GM19035 (cell line): ENCODE measurements around the gene SCRN1.

Experiments
- ATAC-seq: cut with Tn5 transposase; IDR thresholded peaks from one replicate; pipeline ENCODE4 v1.9.1; 2021; ENCODE audit not compliant: unreplicated experiment

The SCRN1 gene

DNA sequence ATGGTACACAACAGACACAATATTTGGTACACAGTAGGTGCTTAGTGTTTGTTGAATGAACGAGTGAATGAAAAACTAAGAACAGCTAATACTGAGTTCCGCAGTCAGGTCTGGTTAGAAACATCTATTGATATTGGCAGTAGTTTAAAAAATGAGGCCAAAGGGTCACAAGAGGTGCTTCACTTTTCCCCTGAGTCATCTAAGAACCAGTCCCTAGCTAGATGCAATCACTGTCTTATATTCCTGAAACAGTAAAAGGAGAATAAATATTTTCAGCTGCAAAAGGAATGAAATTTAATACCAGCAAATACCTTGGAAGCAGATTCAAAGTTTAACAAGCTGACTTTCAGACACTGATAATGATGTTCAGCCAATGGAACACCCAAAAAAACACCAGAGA lies 54.5 kb downstream of the SCRN1 start:
- ATAC-seq, result no peak

- no peak for ATAC-seq
Observed at GRCh38 chr7:29929018-29929807, 60.4 kb downstream of the SCRN1 start.

- no peak for ATAC-seq
Observed at GRCh38 chr7:29926741-29927140, 62.9 kb downstream of the SCRN1 start.

- ATAC-seq, result no peak
Observed at GRCh38 chr7:29926216-29926615, 63.4 kb downstream of the SCRN1 start.

GRCh38 chr7:29924684-29925083 lies 64.9 kb downstream of the SCRN1 start:
- no peak for ATAC-seq

- no peak for ATAC-seq
Observed at GRCh38 chr7:29924006-29924405, 65.6 kb downstream of the SCRN1 start.

DNA sequence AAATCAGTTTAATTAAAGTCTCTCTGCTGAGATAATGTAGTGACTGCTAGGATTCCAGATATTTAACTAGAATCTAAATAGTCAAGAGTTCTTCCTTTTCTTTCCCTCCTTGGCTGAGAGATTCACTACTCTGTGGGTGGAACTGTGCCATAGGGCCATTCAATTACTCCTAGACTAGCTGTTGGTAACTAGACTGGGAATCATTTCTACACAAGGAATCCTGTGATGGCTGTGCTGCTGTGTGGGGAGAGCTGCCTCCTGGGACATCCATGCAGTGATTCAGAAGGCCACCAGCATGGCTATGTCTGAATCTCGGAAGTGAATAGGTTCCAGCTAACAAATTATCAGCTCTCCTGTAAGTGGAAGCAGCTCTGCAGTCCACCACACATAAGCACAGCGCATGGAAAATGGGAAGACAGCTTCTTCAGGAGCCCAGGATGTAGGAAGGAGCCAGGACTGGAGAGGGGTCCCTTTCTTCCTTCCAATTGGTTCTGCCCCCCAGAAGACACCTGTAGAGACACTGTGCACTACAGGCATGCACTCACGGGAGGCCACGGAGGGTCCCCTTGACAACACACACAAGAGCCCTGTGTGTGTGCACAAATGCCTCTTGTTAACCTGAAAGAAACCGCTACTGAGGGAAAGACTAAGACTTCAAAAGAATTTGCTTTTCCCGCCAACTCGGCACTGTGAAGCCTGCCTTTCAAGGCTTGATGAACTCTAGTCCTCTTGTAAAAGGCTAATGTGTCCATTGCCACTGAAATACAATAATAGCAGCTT lies 66.5 kb downstream of the SCRN1 start:
- ATAC-seq, result no peak

- peak; percentile 77 for ATAC-seq
Observed at GRCh38 chr7:29921404-29922010, 68.1 kb downstream of the SCRN1 start.

DNA sequence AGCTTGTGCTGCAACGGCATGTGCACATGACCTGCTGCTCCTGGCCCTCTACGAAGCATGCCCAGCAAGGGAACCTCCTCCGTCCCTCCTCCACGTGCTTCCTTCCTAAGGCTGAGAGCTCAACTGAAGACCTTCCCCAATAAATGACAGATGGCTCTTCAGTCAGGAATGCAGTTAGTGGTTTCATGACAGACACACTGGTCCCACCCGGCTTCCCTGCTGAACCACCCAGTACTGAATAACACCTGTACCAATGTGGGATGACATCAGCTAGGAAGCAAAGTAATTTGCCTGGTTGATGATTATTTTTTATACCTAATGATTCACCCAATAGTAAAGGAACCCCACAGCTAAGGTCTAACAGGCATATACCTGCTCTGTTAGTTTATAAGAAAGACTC lies 69.1 kb downstream of the SCRN1 start:
- no peak for ATAC-seq

- ATAC-seq, result no peak
Observed at GRCh38 chr7:29919790-29920189, 69.8 kb downstream of the SCRN1 start.

- ATAC-seq, result no peak
Observed at GRCh38 chr7:29918850-29919249, 70.8 kb downstream of the SCRN1 start.

DNA sequence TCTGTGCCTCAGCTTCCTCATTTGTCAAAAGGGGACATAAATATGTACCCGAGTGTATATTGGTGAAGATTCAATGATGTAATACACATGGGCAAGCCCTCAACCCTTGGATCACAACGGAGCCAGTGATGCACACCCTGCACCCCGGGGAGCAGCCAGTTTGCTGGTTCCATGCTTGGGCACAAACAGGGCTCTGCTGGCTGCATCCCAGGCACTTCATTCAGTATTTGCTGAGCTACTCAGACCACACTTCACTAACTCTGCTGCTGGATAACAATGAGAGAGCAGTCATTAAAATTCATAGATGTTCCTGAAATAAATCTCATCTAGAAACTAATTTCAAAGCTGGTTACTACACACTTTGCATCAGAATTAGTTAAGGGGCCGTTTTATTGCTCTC lies 72.0 kb downstream of the SCRN1 start:
- ATAC-seq, result no peak

GRCh38 chr7:29915481-29916215 lies 74.0 kb downstream of the SCRN1 start:
- no peak for ATAC-seq

- no peak for ATAC-seq
Observed at GRCh38 chr7:29914180-29914579, 75.4 kb downstream of the SCRN1 start.

DNA sequence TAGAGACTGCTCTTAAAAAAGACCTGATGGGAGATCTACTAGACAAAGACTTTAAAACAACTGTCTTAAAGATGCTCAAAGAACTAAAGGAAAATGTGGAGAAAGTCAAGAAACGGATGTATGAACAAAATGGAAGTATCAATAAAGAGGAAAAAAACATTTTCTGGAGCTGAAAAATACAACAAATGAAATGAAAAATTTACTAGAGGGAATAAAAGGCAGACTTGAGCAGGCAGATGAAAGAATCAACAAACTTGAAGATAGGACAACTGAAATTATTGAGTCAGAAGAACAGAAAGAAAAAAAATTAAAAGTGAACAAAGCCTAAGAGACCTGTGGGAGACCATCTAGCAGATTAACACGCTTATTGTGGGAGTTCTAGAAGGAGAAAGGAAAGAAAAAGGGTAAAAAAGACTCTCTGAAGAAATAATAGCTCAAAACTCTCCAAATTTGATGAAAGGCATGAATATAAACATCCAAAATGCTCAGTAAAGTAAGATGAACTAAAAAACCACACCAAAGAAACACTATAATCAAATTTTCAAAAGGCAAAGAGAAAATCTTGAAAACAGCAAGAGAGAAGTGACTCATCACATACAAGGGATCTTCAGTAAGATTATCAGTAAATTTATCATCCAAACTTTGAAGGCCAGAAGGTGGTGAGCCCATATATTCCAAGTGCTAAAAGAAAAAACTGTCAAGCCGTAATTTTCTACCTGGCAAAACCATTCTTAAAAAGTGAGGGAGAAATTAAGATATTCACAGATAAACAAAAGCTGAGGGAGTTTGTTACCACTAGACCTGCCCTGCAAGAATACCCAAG lies 83.2 kb downstream of the SCRN1 start:
- no peak for ATAC-seq

DNA sequence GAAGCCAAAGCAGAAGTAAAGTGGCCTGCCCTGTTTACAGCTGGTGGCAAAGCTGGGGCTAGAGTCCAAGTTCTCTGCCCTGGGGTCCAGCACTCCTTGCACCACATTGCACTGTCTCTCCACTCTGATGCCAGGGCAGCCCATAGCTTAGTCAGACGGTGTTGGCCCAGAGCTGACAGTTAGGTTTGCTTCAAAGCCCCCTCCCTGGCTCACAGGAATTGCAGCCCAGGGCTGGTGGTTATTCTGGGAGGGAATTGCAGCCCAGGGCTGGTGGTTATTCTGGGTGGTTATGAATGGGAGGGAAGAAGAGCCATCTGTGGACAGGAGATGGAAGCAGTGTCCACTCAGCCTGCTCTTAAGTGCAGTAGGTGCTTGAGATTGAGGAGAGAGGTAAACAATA lies 88.9 kb downstream of the SCRN1 start:
- no peak for ATAC-seq

- ATAC-seq, result no peak
Observed at GRCh38 chr7:29898301-29898700, 91.3 kb downstream of the SCRN1 start.

DNA sequence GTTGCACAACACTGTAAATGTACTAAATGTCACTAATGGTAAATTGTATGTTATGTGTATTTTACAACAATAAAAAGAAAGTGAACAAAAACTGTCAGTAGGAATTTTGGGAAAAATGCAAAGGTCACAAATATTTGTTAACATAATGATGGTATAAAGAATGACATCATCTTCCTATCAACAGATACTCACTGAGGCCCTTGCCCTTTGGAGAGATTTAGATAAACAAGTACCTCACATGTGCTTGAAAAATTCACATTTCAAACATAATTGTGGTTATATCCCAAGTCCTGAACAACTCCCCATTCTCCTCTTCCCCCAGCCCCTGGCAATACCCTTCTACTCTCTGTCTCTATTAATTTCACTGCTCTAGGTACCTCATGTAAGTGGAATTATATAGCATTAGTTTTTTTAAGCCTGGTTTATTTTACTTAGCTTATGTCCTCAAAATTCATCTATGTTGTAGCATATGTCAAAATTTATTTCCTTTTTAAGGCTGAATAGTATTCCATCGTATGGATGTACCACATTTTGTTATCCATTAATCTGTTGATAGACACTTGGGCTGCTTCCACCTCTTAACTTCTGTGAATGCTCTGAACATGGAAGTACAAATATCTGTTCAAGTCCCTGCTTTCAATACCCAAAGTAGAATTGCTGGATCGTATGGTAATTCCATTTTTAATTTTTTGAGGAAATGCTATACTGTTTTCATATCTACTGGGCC lies 92.8 kb downstream of the SCRN1 start:
- ATAC-seq, result no peak

DNA sequence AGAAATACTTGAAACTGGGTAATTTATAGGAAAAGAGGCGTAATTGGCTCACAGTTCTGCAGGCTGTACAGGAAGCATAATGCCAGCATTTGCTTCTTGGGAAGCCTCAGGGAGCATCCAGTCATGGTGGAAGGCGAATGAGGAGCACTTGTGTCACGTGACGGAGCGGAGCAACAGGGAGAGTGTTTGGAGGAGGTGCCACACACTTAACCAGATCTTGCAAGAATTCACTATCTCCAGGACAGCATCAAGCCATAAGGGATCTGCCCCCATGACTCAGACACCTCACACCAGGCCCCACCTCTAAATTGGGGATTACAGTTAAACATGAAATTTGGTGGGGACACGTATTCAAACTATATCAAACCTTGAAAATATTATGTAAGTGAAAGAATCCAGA lies 94.0 kb downstream of the SCRN1 start:
- ATAC-seq, result no peak

DNA sequence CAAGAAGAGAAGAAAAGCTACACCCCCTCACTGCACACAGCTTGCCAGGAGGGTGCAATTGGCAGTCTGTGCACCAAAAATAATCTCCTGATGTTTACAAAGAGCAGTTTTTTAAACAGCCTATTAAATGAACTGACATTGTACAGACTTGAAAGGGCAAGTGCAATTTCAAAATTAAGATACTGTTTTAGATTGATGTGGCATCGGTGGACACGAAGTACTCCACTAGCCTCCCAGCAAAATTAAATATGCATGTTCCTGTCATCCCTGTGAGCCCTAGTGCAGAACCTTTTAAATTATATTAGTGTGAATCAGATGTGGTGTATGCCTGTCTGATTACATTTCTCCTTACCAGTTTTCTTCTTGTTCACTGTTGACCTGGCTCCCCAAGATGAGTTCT lies 95.3 kb downstream of the SCRN1 start:
- ATAC-seq, result no peak
